ENCODE measurements around the gene IL22RA1. TPM values are rescaled to one million over a fixed set of nuclear protein-coding genes. Genes with fewer than 3 reads are reported as not detected.
A peak's percentile ranks its signal among the peaks of the same experiment; 100 is the strongest.

Gene IL22RA1
- total RNA-seq, 1 experiment from 2014 or later, result 1.2 TPM

DNA sequence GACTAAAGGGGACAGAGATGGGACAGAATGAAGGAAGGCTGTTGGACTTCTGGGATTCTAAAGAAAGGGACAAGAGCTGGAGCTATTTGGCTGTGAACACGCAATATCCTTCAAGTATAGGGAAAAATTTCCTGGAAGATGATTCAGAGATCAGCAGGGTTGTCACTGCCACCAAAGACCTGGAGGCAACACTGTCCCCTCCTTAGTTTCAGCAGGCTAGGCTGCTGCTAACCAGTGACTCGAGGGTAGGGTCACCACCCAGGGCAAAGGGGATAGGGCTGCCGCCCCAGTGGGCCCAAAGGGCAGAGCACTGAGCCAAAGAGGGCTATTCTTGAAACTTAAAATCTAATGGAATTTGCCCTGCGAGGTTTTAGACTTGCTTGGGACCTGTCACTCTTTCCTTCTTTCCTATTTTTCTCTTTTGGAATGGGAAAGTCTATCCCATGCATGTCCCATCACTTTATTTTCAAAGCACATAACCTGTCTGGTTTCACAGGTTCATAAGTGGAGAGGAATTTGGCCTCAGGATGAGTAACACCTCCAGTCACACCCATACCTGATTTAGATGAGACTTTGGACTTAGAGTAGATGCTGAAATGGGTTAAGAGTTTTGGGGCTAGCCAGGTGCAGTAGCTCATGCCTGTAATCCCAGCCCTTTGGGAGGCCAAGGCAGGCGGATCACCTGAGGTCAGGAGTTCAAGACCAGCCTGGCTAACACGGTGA is 32.3 kb upstream of the IL22RA1 start:
- ATAC-seq (peak; percentile 24; the same call in 1 of the 2 replicates), DNase-seq (peak; percentile 50)
- Histone ChIP-seq H4K20me1 (ENCODE audit: low read length) (no peaks in the 10 kb centered on the region), H3K4me2 (ENCODE audit: low read length) (no peak overlapping the region), H3K36me3 (ENCODE audit: low read depth, low read length) (no peaks in the 10 kb centered on the region), H3K9me2 (replicated peaks; ENCODE audit: low read length) (no peaks in the 10 kb centered on the region), H3K4me1 (ENCODE audit: insufficient read depth, low read length) (peaks cover 8% of the 10 kb centered on the region; the same call in 1 of the 2 replicates), H3K27ac (ENCODE audit: low read length) (no peak overlapping the region), H3K79me2 (ENCODE audit: low read length) (no peaks in the 10 kb centered on the region), H2AFZ (ENCODE audit: low read length) (no peak overlapping the region), H3F3A (ENCODE audit: low read length, unreplicated experiment) (no peaks in the 10 kb centered on the region), H3K9ac (ENCODE audit: low read length) (no peak overlapping the region), H3K27me3 (ENCODE audit: low read length) (no peaks in the 10 kb centered on the region), H3K4me3 (ENCODE audit: low read length) (no peak overlapping the region), H3K9me3 (ENCODE audit: low read length) (no peaks in the 10 kb centered on the region)
- no TSS peak for BruUV-seq (replicated peaks)
- ChIA-PET POLR2A (ENCODE audit: unreplicated experiment) (no interaction called here), CTCF (no interaction called here)
- TF ChIP-seq EZH2 (IDR thresholded peaks at IDR 0.05; ENCODE audit: low read length, unreplicated experiment), result no peak
- TF ChIP-seq, protein P1, sequence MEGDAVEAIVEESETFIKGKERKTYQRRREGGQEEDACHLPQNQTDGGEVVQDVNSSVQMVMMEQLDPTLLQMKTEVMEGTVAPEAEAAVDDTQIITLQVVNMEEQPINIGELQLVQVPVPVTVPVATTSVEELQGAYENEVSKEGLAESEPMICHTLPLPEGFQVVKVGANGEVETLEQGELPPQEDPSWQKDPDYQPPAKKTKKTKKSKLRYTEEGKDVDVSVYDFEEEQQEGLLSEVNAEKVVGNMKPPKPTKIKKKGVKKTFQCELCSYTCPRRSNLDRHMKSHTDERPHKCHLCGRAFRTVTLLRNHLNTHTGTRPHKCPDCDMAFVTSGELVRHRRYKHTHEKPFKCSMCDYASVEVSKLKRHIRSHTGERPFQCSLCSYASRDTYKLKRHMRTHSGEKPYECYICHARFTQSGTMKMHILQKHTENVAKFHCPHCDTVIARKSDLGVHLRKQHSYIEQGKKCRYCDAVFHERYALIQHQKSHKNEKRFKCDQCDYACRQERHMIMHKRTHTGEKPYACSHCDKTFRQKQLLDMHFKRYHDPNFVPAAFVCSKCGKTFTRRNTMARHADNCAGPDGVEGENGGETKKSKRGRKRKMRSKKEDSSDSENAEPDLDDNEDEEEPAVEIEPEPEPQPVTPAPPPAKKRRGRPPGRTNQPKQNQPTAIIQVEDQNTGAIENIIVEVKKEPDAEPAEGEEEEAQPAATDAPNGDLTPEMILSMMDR (conservative IDR thresholded peaks at IDR 0.05; ENCODE audit: low read depth, low read length), result no peak
- TF ChIP-seq EZH2phosphoT487 (IDR thresholded peaks at IDR 0.05; ENCODE audit: borderline replicate concordance, low read length), result no peak
- intact Hi-C loops (cut with micrococcal nuclease), result no loop called here

DNA sequence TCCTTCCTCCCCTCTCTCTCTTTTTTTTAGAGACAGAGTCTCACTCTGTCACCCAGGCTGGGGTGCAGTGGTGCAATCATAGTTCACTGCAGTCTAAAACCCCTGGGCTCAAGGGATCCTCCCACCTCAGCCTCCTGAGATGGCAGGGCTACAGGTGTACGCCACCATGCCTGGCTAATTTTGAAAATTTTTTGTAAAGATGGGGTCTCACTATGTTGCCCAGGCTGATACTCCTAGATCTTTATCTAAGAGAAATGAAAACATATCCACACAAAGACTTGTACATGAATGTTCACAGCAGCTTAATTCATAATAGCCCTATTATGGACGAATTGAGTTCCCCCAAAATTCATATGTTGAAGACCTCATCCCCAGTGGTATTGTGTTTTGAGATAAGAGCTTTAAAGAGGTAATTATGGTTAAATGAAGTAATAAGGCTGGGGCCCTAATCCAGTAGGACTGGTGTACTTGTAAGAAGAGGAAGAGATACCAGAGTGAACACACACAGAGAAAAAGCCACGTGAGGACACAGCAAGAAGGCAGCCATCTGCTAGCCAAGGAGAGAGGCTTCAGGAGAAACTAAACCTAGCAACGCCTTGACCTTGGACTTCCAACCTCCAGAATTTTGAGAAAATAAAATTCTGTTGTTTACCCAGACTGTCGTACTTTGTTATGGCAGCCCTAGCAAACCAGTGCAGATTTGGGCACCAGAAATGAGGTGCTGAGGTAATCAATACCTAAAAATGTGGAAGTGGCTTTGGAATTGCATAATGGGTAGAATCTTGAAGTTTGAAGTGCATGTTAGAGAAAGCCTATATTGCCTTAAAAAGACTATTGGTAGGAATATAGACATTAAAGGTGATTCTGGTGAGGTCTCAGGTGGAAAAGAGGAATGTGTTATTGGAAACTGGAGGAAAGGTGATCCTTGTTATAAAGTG is 31.0 kb upstream of the IL22RA1 start:
- Histone ChIP-seq H3K27me3 (ENCODE audit: low read length) (no peaks in the 10 kb centered on the region), H3K36me3 (ENCODE audit: low read depth, low read length) (no peaks in the 10 kb centered on the region), H4K20me1 (ENCODE audit: low read length) (no peaks in the 10 kb centered on the region), H3K79me2 (ENCODE audit: low read length) (no peaks in the 10 kb centered on the region), H3K4me2 (ENCODE audit: low read length) (no peak overlapping the region), H3K9ac (ENCODE audit: low read length) (no peak overlapping the region), H3K9me2 (replicated peaks; ENCODE audit: low read length) (no peaks in the 10 kb centered on the region), H3K27ac (ENCODE audit: low read length) (no peak overlapping the region), H2AFZ (ENCODE audit: low read length) (no peak overlapping the region), H3K4me1 (ENCODE audit: insufficient read depth, low read length) (peaks cover 8% of the 10 kb centered on the region; the same call in 1 of the 2 replicates), H3F3A (ENCODE audit: low read length, unreplicated experiment) (no peaks in the 10 kb centered on the region), H3K4me3 (ENCODE audit: low read length) (no peak overlapping the region), H3K9me3 (ENCODE audit: low read length) (no peaks in the 10 kb centered on the region)
- BruUV-seq (replicated peaks), result no TSS peak
- no peak for ATAC-seq
- POLR2A ChIA-PET (ENCODE audit: unreplicated experiment), result no interaction called here
- TF ChIP-seq EZH2 (IDR thresholded peaks at IDR 0.05; ENCODE audit: low read length, unreplicated experiment), result no peak
- no peak for TF ChIP-seq EZH2phosphoT487 (IDR thresholded peaks at IDR 0.05; ENCODE audit: borderline replicate concordance, low read length)
- TF ChIP-seq, protein P1 (conservative IDR thresholded peaks at IDR 0.05; ENCODE audit: low read depth, low read length), result no peak
- no peak for DNase-seq
- intact Hi-C loops (cut with micrococcal nuclease), result no loop called here
- CTCF ChIA-PET, result no interaction called here

Data from PC-3 (cell line).